HepG2 (cell line): ENCODE measurements around the gene MUTYH. TPM values are rescaled to one million over a fixed set of nuclear protein-coding genes. Genes with fewer than 3 reads are reported as not detected.

ENCODE experiments used
- AGO2 ChIP-seq: fragments of 200-400 bp; formaldehyde crosslinking; optimal IDR thresholded peaks from 2 replicates; pipeline ENCODE3; 2017; ENCODE audit warnings: mild to moderate bottlenecking, low read depth, low read length, moderate library complexity
- BHLHE40 ChIP-seq: IDR thresholded peaks from 2 replicates; pipeline ENCODE4 v1.6.1; 2011; ENCODE audit warnings: low read length, improper control_type of control experiment
- CREB1 ChIP-seq, 2 experiments: fragments of 450-650 bp in 1 of 2; IDR thresholded peaks; 2 replicates each; pipeline ENCODE4 v1.6.1; 2016 to 2017; ENCODE audit warnings: control low read depth in 1 of 2, mild to moderate bottlenecking in 1 of 2, missing compliant biosample characterization in 1 of 2, missing genetic modification characterization in 1 of 2
- CREM ChIP-seq, 2 experiments: sonication (generic) in 1 of 2; formaldehyde crosslinking in 1 of 2; IDR thresholded peaks; 2 replicates each; pipeline versions ENCODE4 v1.4.0 to v1.6.1; 2016 to 2020; ENCODE audit warnings: antibody characterized with exemption in 1 of 2, mild to moderate bottlenecking in 1 of 2, missing genetic modification reagents in 1 of 2
- DMAP1 ChIP-seq: IDR thresholded peaks from 2 replicates; pipeline ENCODE4 v1.6.1; 2016
- ESRRA ChIP-seq: sonication (generic); formaldehyde crosslinking; IDR thresholded peaks from 2 replicates; pipeline ENCODE4 v1.5.1; 2020; ENCODE audit warnings: mild to moderate bottlenecking, low read depth, missing genetic modification reagents
- ISL2 ChIP-seq: sonication (generic); formaldehyde crosslinking; IDR thresholded peaks from 2 replicates; pipeline ENCODE4 v1.5.0; 2020; ENCODE audit warnings: missing genetic modification reagents
- KDM5B ChIP-seq: sonication (generic); formaldehyde crosslinking; IDR thresholded peaks from 2 replicates; pipeline ENCODE4 v1.4.0; 2020; ENCODE audit warnings: missing genetic modification reagents, mild to moderate bottlenecking, borderline replicate concordance
- MED1 ChIP-seq: sonication (generic); formaldehyde crosslinking; IDR thresholded peaks from 2 replicates; pipeline ENCODE4 v1.4.0; 2020; ENCODE audit warnings: missing genetic modification reagents
- MED13 ChIP-seq: sonication (generic); formaldehyde crosslinking; IDR thresholded peaks from 2 replicates; pipeline ENCODE4 v1.5.0; 2020; ENCODE audit warnings: missing genetic modification reagents
- NCOR1 ChIP-seq: fragments of 200-600 bp; sonication (generic); IDR thresholded peaks from 2 replicates; pipeline ENCODE4 v1.7.0; 2017; ENCODE audit warnings: antibody characterized with exemption, low read length, borderline replicate concordance
- RBAK ChIP-seq: sonication (generic); formaldehyde crosslinking; IDR thresholded peaks from 2 replicates; pipeline ENCODE4 v1.5.1; 2020; ENCODE audit warnings: mild to moderate bottlenecking, missing genetic modification reagents
- RNF2 ChIP-seq: fragments of 450-650 bp; conservative IDR thresholded peaks from 2 replicates; pipeline ENCODE4 v1.6.1; 2016; ENCODE audit warnings: low read depth
- RORA ChIP-seq: sonication (generic); formaldehyde crosslinking; IDR thresholded peaks from 2 replicates; pipeline ENCODE4 v1.5.0; 2020; ENCODE audit warnings: mild to moderate bottlenecking, missing genetic modification reagents, moderate library complexity
- SRSF9 ChIP-seq: fragments of 200-400 bp; formaldehyde crosslinking; IDR thresholded peaks from 2 replicates; pipeline ENCODE4 v1.6.1; 2018; ENCODE audit warnings: borderline replicate concordance, mild to moderate bottlenecking, low read depth, low read length; ENCODE audit not compliant: insufficient read depth, poor library complexity, severe bottlenecking
- THAP11 ChIP-seq: IDR thresholded peaks from 2 replicates; pipeline ENCODE4 v1.6.1; 2016; ENCODE audit warnings: missing biosample characterization, missing genetic modification reagents
- ZBTB4 ChIP-seq: sonication (generic); formaldehyde crosslinking; IDR thresholded peaks from 2 replicates; pipeline ENCODE4 v1.4.0; 2020; ENCODE audit warnings: missing genetic modification reagents, mild to moderate bottlenecking, borderline replicate concordance
- ZBTB46 ChIP-seq: sonication (generic); formaldehyde crosslinking; IDR thresholded peaks from 2 replicates; pipeline ENCODE4 v1.4.0; 2020; ENCODE audit warnings: mild to moderate bottlenecking, missing genetic modification reagents, borderline replicate concordance
- ZNF101 ChIP-seq: sonication (generic); formaldehyde crosslinking; IDR thresholded peaks from 2 replicates; pipeline ENCODE4 v1.4.0; 2020; ENCODE audit warnings: mild to moderate bottlenecking, low read depth, missing genetic modification reagents, borderline replicate concordance
- ZNF234 ChIP-seq: sonication (generic); formaldehyde crosslinking; conservative IDR thresholded peaks from 2 replicates; pipeline ENCODE4 v1.5.1; 2020; ENCODE audit warnings: mild to moderate bottlenecking, missing genetic modification reagents
- ZNF329 ChIP-seq: sonication (generic); formaldehyde crosslinking; IDR thresholded peaks from 2 replicates; pipeline ENCODE4 v1.9.0; 2021; ENCODE audit warnings: low read depth, mild to moderate bottlenecking, missing genetic modification reagents
- ZNF432 ChIP-seq: sonication (generic); formaldehyde crosslinking; IDR thresholded peaks from 2 replicates; pipeline ENCODE4 v1.5.0; 2020; ENCODE audit warnings: missing genetic modification reagents, mild to moderate bottlenecking, borderline replicate concordance
- ZNF501 ChIP-seq: sonication (generic); formaldehyde crosslinking; IDR thresholded peaks from 2 replicates; pipeline ENCODE4 v1.5.1; 2020; ENCODE audit warnings: mild to moderate bottlenecking, moderate library complexity, missing genetic modification reagents
- ZNF562 ChIP-seq: sonication (generic); formaldehyde crosslinking; IDR thresholded peaks from 2 replicates; pipeline ENCODE4 v1.8.0; 2022; ENCODE audit warnings: missing genetic modification reagents, borderline replicate concordance
- ZNF589 ChIP-seq: sonication (generic); formaldehyde crosslinking; conservative IDR thresholded peaks from 2 replicates; pipeline ENCODE4 v1.8.0; 2022; ENCODE audit warnings: mild to moderate bottlenecking, moderate library complexity, missing genetic modification reagents
- ZNF792 ChIP-seq: IDR thresholded peaks from 2 replicates; pipeline ENCODE4 v1.6.1; 2016
- polyA plus RNA-seq, 8 experiments: library from polyadenylated mRNA; depleted of rRNA in 3 of 8; stranded (reverse) in 7 of 8; unstranded in 1 of 8; fragments of >200 nt; fragmentation: Illumina TruSeq in 4 of 8; extraction: Trizol in 4 of 8; gene quantifications; 2 replicates each; pipeline versions ENCODE4 v1.2.1 to v1.2.3, GENCODE V29; 2011 to 2016; ENCODE audit warnings: low read depth in 4 of 8, missing spikeins in 1 of 8, mixed read lengths in 1 of 8; ENCODE audit not compliant: insufficient read depth in 1 of 8
- total RNA-seq, 5 experiments: library from RNA; depleted of rRNA; stranded (reverse); fragments of >200 nt; fragmentation: Illumina TruSeq; extraction: Trizol; gene quantifications; 2 replicates each; pipeline ENCODE4 v1.2.3, GENCODE V29; 2016; ENCODE audit warnings: low read depth in 1 of 5

Gene MUTYH
- total and polyA plus RNA-seq, 2 of the 13 experiments (the other 11 are each of a cell fraction or from before 2014, with no cell fraction given): 16.3 to 17.1 TPM

DNA sequence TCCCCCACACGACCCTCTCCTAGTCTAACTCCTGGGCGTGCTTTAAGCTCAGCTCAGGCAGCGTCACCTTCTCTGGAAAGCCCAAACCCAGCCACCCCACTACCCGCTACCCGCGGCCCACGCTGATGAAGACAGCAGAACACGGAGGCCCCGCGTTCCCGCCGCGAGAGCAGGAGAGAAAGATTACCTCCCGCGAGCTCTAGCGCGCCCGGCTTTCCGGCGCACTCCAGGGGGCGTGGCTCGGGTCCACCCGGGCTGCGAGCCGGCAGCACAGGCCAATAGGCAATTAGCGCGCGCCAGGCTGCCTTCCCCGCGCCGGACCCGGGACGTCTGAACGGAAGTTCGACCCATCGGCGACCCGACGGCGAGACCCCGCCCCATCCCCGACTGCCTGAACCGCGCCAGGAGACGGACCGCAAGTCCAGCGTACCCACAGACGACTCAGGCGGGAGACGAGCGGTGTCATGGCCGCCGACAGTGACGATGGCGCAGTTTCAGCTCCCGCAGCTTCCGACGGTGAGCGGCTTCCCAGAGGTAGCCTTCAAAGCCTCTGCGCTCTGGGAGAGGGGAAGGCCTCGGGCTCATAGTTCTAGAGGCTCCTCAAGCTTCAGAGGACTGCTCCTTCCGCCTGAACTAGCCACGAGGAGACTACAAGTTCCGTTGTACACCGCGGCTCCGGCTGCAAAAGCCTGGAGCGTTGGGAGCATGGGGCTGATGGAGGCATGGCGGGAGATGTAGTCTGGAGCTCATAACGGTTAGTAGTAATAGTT, at the start of gene MUTYH, which contains the start of gene TOE1 (continued):
- TF ChIP-seq MED1 (CRISPR knock-in tag) (peak; percentile 60; the same call in 1 of the 2 replicates), RORA (CRISPR knock-in tag) (no peak), ZNF432 (CRISPR knock-in tag) (no peak), ZBTB4 (no peak; the same call in 1 of the 2 replicates), MED13 (CRISPR knock-in tag) (no peak), AGO2 (peak; percentile 42), ZNF101 (CRISPR knock-in tag) (no peak), SRSF9 (no peak), CREB1 (IDR thresholded peaks at IDR 0.05) (peak; percentile 60), CREB1 (CRISPR knock-in tag; IDR thresholded peaks at IDR 0.05) (peak; percentile 73), ESRRA (CRISPR knock-in tag) (peak; percentile 46; the same call in 1 of the 2 replicates), RNF2 (no peak; the same call in 1 of the 2 replicates), ISL2 (CRISPR knock-in tag) (peak; percentile 71; the same call in 1 of the 2 replicates), THAP11 (peak; percentile 97), ZNF234 (no peak), ZNF792 (no peak; the same call in 1 of the 2 replicates), ZNF562 (CRISPR knock-in tag) (no peak), ZNF329 (CRISPR knock-in tag) (no peak), DMAP1 (CRISPR knock-in tag) (peak; percentile 94), RBAK (CRISPR knock-in tag) (no peak), ZBTB46 (no peak), BHLHE40 (no peak), ZNF589 (CRISPR knock-in tag) (peak; percentile 54), CREM (IDR thresholded peaks at IDR 0.05) (peak; percentile 94), CREM (CRISPR knock-in tag; IDR thresholded peaks at IDR 0.05) (no peak), KDM5B (CRISPR knock-in tag) (peak; percentile 73; the same call in 1 of the 2 replicates), NCOR1 (peak; percentile 67; the same call in 1 of the 2 replicates), ZNF501 (CRISPR knock-in tag) (peak; percentile 85)
